Gastroesophageal sphincter (tissue), 3 donors: ENCODE results near the gene TAT.
"Not testable (repeated sequence)": the region's sequence is repeated elsewhere in the genome, so short reads cannot be mapped to it uniquely, and the experiment has no call there.

Source experiments
- EP300 ChIP-seq: sonication (generic); formaldehyde crosslinking; IDR thresholded peaks from one replicate; pipeline ENCODE4 v1.6.1; 2017; ENCODE audit warnings: antibody characterized with exemption, mild to moderate bottlenecking
- POLR2A ChIP-seq, 2 donors: fragments of 450-650 bp; IDR thresholded peaks; one replicate each; pipeline ENCODE4 v1.6.1; 2017; ENCODE audit warnings: antibody characterized with exemption in 2 of 2, mild to moderate bottlenecking in 2 of 2, moderate library complexity in 1 of 2
- POLR2AphosphoS5 ChIP-seq: sonication (generic); formaldehyde crosslinking; IDR thresholded peaks from one replicate; pipeline ENCODE4 v1.6.1; 2017; ENCODE audit warnings: antibody characterized with exemption
- TF ChIP-seq, protein P1 (sequence below), 4 experiments: fragments of 200-600 bp in 2 of 4; fragments of 450-650 bp in 2 of 4; sonication (generic) in 1 of 4; IDR thresholded peaks; one replicate each; pipeline ENCODE4 v1.5.1; 2017 to 2019; ENCODE audit warnings: antibody characterized with exemption in 4 of 4, mild to moderate bottlenecking in 2 of 4, moderate library complexity in 2 of 4

DNA sequence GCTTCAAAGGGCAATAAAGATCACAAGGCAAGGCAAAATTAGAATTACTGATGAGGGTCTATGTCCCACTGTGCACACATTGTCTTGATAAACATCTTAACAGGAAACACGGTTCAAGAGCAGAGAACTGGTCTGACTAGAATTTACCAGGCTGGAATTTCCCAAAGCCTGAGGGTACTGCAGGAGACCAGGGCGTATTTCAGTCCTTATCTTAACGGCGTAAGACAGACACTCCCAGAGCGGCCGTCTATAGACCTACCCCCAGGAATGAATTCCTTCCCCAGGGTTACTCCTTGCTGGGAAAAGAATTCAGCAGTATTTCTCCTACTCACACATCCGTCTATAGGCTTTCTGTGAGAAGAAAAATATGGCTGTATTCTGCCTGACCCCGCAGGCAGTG lies 15.0 kb downstream of the TAT start:
- TF ChIP-seq POLR2A (IDR thresholded peaks at IDR 0.05); POLR2AphosphoS5; EP300: not testable (repeated sequence)
- TF ChIP-seq, protein P1, sequence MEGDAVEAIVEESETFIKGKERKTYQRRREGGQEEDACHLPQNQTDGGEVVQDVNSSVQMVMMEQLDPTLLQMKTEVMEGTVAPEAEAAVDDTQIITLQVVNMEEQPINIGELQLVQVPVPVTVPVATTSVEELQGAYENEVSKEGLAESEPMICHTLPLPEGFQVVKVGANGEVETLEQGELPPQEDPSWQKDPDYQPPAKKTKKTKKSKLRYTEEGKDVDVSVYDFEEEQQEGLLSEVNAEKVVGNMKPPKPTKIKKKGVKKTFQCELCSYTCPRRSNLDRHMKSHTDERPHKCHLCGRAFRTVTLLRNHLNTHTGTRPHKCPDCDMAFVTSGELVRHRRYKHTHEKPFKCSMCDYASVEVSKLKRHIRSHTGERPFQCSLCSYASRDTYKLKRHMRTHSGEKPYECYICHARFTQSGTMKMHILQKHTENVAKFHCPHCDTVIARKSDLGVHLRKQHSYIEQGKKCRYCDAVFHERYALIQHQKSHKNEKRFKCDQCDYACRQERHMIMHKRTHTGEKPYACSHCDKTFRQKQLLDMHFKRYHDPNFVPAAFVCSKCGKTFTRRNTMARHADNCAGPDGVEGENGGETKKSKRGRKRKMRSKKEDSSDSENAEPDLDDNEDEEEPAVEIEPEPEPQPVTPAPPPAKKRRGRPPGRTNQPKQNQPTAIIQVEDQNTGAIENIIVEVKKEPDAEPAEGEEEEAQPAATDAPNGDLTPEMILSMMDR (IDR thresholded peaks at IDR 0.05), result not testable (repeated sequence)
